OCI-LY1 (cell line): Measurements from ENCODE around the gene IGF1R.

Experiments used
- CTCF ChIP-seq: fragments of 200-600 bp; sonication (generic), shearing (Covaris generic); IDR thresholded peaks from 2 replicates; pipeline ENCODE4 v1.5.1; 2017; ENCODE audit warnings: mild to moderate bottlenecking, antibody characterized with exemption, low read length, moderate library complexity, mixed read lengths
- EZH2 ChIP-seq: fragments of 200-600 bp; sonication (generic), shearing (Covaris generic); IDR thresholded peaks from 2 replicates; pipeline ENCODE4 v1.8.0; 2017; ENCODE audit warnings: borderline replicate concordance, mixed run types, mild to moderate bottlenecking, antibody characterized with exemption, low read length, moderate library complexity, mixed read lengths

GRCh38 chr15:98785431-98785806 is 137.1 kb downstream of the IGF1R start:
- TF ChIP-seq CTCF (no peak), EZH2 (no peak)
